MM.1S (cell line): ENCODE results near the gene LEP.

Experiments used
- CTCF ChIP-seq: fragments of 300-600 bp; sonication (generic); IDR thresholded peaks from 2 replicates; pipeline ENCODE4 v1.5.1; 2016; ENCODE audit warnings: antibody characterized with exemption, low read length, mixed read lengths
- EZH2 ChIP-seq: fragments of 300-600 bp; sonication (generic); optimal IDR thresholded peaks from 2 replicates; pipeline ENCODE3; 2017; ENCODE audit warnings: low read depth, mild to moderate bottlenecking, antibody characterized with exemption, low read length, mixed read lengths
- EZH2phosphoT487 ChIP-seq: fragments of 300-600 bp; sonication (generic); IDR thresholded peaks from 2 replicates; pipeline ENCODE4 v1.6.1; 2018; ENCODE audit warnings: antibody characterized with exemption, low read length

DNA sequence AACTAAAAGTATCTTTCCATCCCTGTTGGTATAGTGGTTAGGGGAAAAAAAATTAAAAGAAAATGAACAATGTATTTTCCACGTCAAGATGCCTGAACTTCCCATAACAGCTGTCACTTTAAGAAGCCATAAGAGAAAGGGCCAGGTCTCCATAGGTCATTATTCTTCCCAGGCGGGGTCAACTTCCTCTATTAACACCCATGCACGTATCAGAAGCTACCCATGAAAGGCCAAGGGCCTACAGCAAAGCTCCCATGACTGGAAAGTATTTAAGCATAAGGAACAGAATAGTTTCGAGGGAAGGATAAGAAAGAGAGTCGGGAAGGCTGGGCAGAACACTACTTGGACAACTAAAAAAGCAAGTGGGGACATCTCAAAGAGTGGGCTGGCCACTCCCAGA is 62.6 kb downstream of the LEP start:
- TF ChIP-seq CTCF (no peak), EZH2 (no peak), EZH2phosphoT487 (no peak)
